GM12874 (cell line): Measurements from ENCODE around the gene C3orf18.

Experiments used
- CTCF ChIP-seq: IDR thresholded peaks from 2 replicates; pipeline ENCODE4 v1.5.1; 2011; ENCODE audit warnings: low read depth, mild to moderate bottlenecking, control low read depth, low read length, moderate library complexity; ENCODE audit not compliant: insufficient read depth

C3orf18 gene

GRCh38 chr3:50510325-50510724 lies 57.2 kb downstream of the C3orf18 start:
- no peak for TF ChIP-seq CTCF

- no peak for TF ChIP-seq CTCF
These were observed 57.8 kb downstream of the C3orf18 start for GRCh38 chr3:50509715-50510114.

- TF ChIP-seq CTCF: no peak
These were observed 58.7 kb downstream of the C3orf18 start for GRCh38 chr3:50508821-50509220.
